Keratinocyte (primary cell): ENCODE measurements around the gene ULK2. TPM values are rescaled to one million over a fixed set of nuclear protein-coding genes. Genes with fewer than 3 reads are reported as not detected.

Source experiments
- DNase-seq: peaks from one replicate; pipeline ENCODE4 v3.0.0-alpha.2; 2011; ENCODE audit warnings: low read depth, missing footprints, low spot score
- FAIRE-seq: peaks from 2 replicates; lab custom pipeline; 2011; peaks lifted over from hg19 to GRCh38; lab: Jason Lieb, UNC
- H2AFZ ChIP-seq: 2 replicates; pipeline ENCODE4 v1.6.0; 2012; ENCODE audit warnings: low read length, control low read depth, inconsistent platforms; ENCODE audit not compliant: control insufficient read depth
- H3K27ac ChIP-seq: 2 replicates; pipeline ENCODE4 v1.5.1; 2011; ENCODE audit warnings: low read length; ENCODE audit not compliant: control insufficient read depth, insufficient read depth
- H3K27me3 ChIP-seq: 3 replicates; pipeline ENCODE4 v1.6.0; 2011; ENCODE audit warnings: low read length; ENCODE audit not compliant: control insufficient read depth, insufficient read depth; ENCODE audit errors: extremely low read depth
- H3K36me3 ChIP-seq, 2 experiments: 2 replicates in 1 of 2; 3 replicates in 1 of 2; pipeline ENCODE4 v1.5.1; 2011; ENCODE audit warnings: low read length in 2 of 2, mild to moderate bottlenecking in 1 of 2; ENCODE audit not compliant: control insufficient read depth in 2 of 2, insufficient read depth in 2 of 2; ENCODE audit errors: extremely low read depth in 1 of 2
- H3K4me1 ChIP-seq: 3 replicates; pipeline ENCODE4 v1.5.1; 2011; ENCODE audit warnings: low read length; ENCODE audit not compliant: control insufficient read depth, insufficient read depth; ENCODE audit errors: extremely low read depth
- H3K4me2 ChIP-seq: 3 replicates; pipeline ENCODE4 v1.6.0; 2011; ENCODE audit warnings: low read depth, low read length; ENCODE audit not compliant: control insufficient read depth, insufficient read depth; ENCODE audit errors: extremely low read depth
- H3K4me3 ChIP-seq, 3 experiments: fragments of 200-600 bp in 1 of 3; sonication (generic) in 1 of 3; 2 replicates in 2 of 3; 3 replicates in 1 of 3; pipeline ENCODE4 v1.5.1; 2011 to 2016; ENCODE audit warnings: low read length in 3 of 3, mild to moderate bottlenecking in 3 of 3, control low read depth in 2 of 3, inconsistent platforms in 1 of 3, low read depth in 1 of 3, mixed read lengths in 1 of 3, mixed run types in 1 of 3, moderate library complexity in 1 of 3; ENCODE audit not compliant: control insufficient read depth in 2 of 3, insufficient read depth in 2 of 3; ENCODE audit errors: extremely low read depth in 1 of 3
- H3K79me2 ChIP-seq: 2 replicates; pipeline ENCODE4 v1.6.0; 2012; ENCODE audit warnings: low read length; ENCODE audit not compliant: control insufficient read depth, insufficient read depth
- H3K9ac ChIP-seq: 3 replicates; pipeline ENCODE4 v1.6.0; 2011; ENCODE audit warnings: low read length; ENCODE audit not compliant: control insufficient read depth, insufficient read depth; ENCODE audit errors: extremely low read depth
- H3K9me1 ChIP-seq: 3 replicates; pipeline ENCODE4 v1.6.0; 2011; ENCODE audit warnings: low read length; ENCODE audit not compliant: control insufficient read depth, insufficient read depth; ENCODE audit errors: extremely low read depth
- H3K9me3 ChIP-seq: 2 replicates; pipeline ENCODE4 v1.5.1; 2012; ENCODE audit warnings: low read depth, low read length; ENCODE audit not compliant: control insufficient read depth
- H4K20me1 ChIP-seq: 3 replicates; pipeline ENCODE4 v1.6.0; 2011; ENCODE audit warnings: low read length; ENCODE audit not compliant: control insufficient read depth, insufficient read depth; ENCODE audit errors: extremely low read depth
- EZH2 ChIP-seq: IDR thresholded peaks from one replicate; pipeline ENCODE4 v1.6.1; 2012; ENCODE audit warnings: inconsistent platforms, mild to moderate bottlenecking, low read length, moderate library complexity
- dilution Hi-C: fragments of 300-500 bp; cut with MboI; formaldehyde crosslinking; loops from one replicate; pipeline ENCODE4 v1.7.0; 2020; ENCODE audit warnings: low sequenced_read_pairs; ENCODE audit not compliant: extremely low pct_ligation_motif_present
- polyA plus RNA-seq, 5 experiments: library from polyadenylated mRNA; depleted of rRNA in 3 of 5; stranded (reverse) in 3 of 5; stranded (forward) in 1 of 5; unstranded in 1 of 5; fragments of >200 nt; gene quantifications; 1 replicate in 1 of 5; 2 replicates in 3 of 5; 3 replicates in 1 of 5; pipeline versions ENCODE4 v1.2.1 to v1.2.3, GENCODE V29; 2011 to 2012; ENCODE audit warnings: missing spikeins in 2 of 5, low read depth in 1 of 5, low replicate concordance in 1 of 5
- TF ChIP-seq, protein P1 (sequence below), 3 experiments: IDR thresholded peaks in 1 of 3; conservative IDR thresholded peaks in 1 of 3; optimal IDR thresholded peaks in 1 of 3; 2 replicates in 2 of 3; 3 replicates in 1 of 3; pipeline versions ENCODE3 to v1.5.1; 2011; ENCODE audit warnings: low read length in 3 of 3, mild to moderate bottlenecking in 3 of 3, moderate library complexity in 2 of 3, control low read depth in 1 of 3, inconsistent platforms in 1 of 3; ENCODE audit not compliant: insufficient read depth in 2 of 3; ENCODE audit errors: extremely low read depth in 1 of 3

Gene ULK2
- polyA plus RNA-seq, 1 donor (not counting 4 experiments of a cell fraction or from before 2014, with no cell fraction given) = 22.1 TPM

GRCh38 chr17:19785854-19786253, 81.9 kb downstream of the ULK2 start:
- no peaks in the 10 kb centered on the region for H3K79me2 ChIP-seq
- peaks cover 4% of the 10 kb centered on the region in 2 experiments for H3K36me3 ChIP-seq
- H3K4me2 ChIP-seq = no peak overlapping the region
- no peaks in the 10 kb centered on the region for H4K20me1 ChIP-seq
- dilution Hi-C loops = no loop called here
- FAIRE-seq (no peak), DNase-seq (no peak)
- TF ChIP-seq EZH2 = no peak
- TF ChIP-seq, protein P1, sequence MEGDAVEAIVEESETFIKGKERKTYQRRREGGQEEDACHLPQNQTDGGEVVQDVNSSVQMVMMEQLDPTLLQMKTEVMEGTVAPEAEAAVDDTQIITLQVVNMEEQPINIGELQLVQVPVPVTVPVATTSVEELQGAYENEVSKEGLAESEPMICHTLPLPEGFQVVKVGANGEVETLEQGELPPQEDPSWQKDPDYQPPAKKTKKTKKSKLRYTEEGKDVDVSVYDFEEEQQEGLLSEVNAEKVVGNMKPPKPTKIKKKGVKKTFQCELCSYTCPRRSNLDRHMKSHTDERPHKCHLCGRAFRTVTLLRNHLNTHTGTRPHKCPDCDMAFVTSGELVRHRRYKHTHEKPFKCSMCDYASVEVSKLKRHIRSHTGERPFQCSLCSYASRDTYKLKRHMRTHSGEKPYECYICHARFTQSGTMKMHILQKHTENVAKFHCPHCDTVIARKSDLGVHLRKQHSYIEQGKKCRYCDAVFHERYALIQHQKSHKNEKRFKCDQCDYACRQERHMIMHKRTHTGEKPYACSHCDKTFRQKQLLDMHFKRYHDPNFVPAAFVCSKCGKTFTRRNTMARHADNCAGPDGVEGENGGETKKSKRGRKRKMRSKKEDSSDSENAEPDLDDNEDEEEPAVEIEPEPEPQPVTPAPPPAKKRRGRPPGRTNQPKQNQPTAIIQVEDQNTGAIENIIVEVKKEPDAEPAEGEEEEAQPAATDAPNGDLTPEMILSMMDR (optimal IDR thresholded peaks at IDR 0.05 in 1 of 3, IDR thresholded peaks at IDR 0.05 in 1 of 3, conservative IDR thresholded peaks at IDR 0.05 in 1 of 3; ENCODE audit: extremely low read depth in 1 of 3, insufficient read depth in 2 of 3, low read length in 3 of 3) = peak in 1 of 3 experiments; percentile 46
- no peak overlapping the region for H3K4me3 ChIP-seq
- no peak overlapping the region for H3K9ac ChIP-seq
- H3K9me1 ChIP-seq = no peaks in the 10 kb centered on the region
- H3K27me3 ChIP-seq = no peaks in the 10 kb centered on the region
- peaks cover 16% of the 10 kb centered on the region for H3K4me1 ChIP-seq
- H3K27ac ChIP-seq = no peak overlapping the region
- H2AFZ ChIP-seq = no peak overlapping the region
- no peaks in the 10 kb centered on the region for H3K9me3 ChIP-seq

DNA sequence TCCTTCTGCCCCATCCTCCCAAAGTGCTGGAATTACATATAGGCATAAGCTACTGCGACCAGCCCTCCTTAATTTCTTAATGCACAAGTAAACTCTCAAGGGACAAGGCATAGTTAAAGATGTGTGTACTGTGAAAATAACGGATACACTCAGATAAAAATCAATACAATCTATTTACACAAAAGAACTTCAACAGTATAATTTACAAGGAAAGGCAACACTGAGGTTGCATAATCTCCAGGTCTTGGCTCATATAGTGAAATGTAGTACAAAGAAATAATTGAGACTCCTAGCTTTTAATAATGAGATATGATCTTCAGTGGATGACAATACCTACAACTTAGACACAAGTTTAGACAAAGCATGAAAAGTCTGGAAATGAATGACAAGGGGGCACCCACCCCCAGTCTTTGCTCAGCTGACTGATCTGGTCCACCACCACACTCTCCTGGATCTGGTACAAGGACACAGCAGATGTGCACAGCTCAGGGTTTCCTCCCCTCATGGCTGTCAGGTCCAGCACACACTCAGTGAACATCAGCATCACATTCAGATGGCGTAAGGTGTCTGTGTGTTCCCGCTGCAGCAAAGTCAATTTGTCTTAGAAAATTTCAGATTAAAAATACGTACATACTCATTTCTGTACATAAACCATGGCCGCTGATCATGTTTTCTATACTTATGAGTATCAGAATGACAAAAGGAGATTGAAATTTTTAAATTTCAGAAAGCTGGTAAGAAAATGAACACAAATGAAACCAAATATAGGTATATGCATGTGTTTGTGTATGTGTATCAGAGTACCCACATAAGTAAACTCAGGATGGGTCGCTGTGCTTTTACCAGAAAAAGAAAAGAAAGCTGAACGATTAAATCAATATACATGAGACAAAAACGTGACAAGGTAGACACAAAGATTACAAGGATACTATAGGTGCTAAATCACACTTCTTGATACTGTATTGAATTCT, 86.0 kb downstream of the ULK2 start:
- Histone ChIP-seq H3K4me1 (no peaks in the 10 kb centered on the region), H3K27me3 (no peaks in the 10 kb centered on the region), H3K36me3 (peaks cover 4 to 9% of the 10 kb centered on the region in 2 experiments), H3K9me3 (no peaks in the 10 kb centered on the region), H3K4me3 (no peak overlapping the region), H3K4me2 (no peak overlapping the region), H3K79me2 (no peaks in the 10 kb centered on the region), H2AFZ (no peak overlapping the region), H3K9ac (no peak overlapping the region), H3K27ac (no peak overlapping the region), H4K20me1 (no peaks in the 10 kb centered on the region), H3K9me1 (no peaks in the 10 kb centered on the region)
- DNase-seq (no peak), FAIRE-seq (no peak)
- TF ChIP-seq, protein P1 (optimal IDR thresholded peaks at IDR 0.05 in 1 of 3, IDR thresholded peaks at IDR 0.05 in 1 of 3, conservative IDR thresholded peaks at IDR 0.05 in 1 of 3; ENCODE audit: extremely low read depth in 1 of 3, insufficient read depth in 2 of 3, low read length in 3 of 3) = no peak
- TF ChIP-seq EZH2 = no peak
- dilution Hi-C loops = no loop called here
